ENCODE results near the gene CCT6A.
"Not testable (repeated sequence)": the region's sequence is repeated elsewhere in the genome, so short reads cannot be mapped to it uniquely, and the experiment has no call there.

The CCT6A gene

DNA sequence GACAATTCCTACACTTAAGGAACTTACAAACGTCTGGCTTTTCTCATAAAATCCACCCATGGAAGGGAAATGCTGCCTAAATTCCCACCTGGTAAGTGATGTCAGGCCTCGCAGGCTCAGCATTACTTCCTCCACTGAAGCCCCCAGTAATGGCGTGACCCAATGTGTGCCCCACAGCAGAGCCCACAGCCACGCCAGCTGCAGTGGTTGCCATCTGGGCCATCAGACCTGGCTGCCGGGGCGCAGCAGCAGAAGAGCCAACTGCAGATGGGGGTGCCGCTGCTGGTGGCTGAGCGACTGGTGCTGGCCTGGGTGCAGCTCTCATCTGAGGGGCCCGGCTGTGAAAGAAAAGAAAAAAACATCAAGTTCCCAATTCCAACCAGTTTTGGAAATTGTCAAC, 52.6 kb downstream of the CCT6A start:
- DNase-seq = not testable (repeated sequence)

DNA sequence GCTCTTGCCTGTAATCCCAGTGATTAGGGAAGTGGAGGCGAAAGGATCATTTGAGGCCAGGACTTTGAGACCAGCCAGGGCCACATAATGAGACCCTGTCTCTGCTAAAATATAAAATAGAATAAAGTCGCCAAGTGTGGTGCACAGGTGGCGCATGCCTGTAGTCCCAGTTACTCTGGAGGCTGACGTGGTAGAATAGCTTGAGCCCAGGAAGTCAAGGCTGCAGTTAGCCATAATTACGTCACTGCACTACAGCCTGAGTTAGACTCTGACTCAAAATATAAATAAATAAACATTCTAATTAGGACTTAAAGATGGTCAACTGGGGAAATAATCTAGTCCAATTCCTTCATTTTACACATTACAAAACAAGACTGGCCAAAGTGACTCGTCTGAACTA, 53.9 kb downstream of the CCT6A start:
- peak; percentile 76 for DNase-seq

DNA sequence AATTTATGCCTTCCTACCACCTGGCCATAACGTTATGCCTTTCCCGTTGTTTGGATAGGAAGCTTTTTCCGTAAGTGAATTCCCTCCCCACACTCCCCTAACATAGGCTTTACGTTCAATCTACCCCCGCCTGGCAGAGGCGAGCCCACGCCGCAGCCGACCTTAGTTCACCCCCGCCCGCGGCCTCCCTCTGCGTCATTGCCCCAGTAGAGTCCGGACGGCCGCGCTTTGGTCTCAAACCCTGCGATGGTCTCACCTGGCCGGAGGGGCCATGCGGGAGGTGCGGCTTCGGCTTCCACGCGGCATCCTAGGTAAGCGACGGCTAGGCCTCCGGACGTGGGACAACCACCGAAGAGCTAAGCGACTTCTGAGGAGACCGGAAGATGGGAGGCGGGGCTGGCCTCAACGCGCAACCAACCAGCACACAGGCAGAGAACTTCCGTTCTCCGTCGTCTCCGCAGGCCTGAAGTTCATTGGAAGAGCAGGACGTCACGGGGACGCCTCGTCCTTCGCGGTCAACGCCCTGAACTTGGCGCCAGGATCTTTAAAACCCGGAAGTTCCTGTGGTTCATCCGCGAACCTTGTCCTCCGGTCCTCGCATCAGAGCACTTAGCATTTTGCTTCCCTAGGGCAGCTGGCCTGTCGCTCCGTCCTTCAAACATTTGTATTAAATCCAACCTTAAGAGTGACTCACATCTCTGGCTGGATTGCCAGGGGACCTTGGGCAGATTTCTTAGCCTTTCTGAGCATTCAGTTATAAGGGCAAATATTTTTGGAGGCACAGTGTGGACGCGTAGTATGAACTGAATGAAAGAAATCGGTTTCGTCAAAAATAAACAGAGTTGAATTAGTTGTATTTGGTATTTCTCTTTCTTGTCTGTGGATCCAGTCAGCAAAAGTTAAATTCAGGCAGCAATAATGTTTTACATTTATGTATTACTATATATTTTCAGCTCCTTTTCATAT, 54.8 kb downstream of the CCT6A start, which contains the start of gene CHCHD2:
CHCHD2 (minus strand) TSS at position 369 of the 966 bp plus-strand sequence; CDS start at position 306, 63 bp downstream.
- peak; percentile 99 for DNase-seq

DNA sequence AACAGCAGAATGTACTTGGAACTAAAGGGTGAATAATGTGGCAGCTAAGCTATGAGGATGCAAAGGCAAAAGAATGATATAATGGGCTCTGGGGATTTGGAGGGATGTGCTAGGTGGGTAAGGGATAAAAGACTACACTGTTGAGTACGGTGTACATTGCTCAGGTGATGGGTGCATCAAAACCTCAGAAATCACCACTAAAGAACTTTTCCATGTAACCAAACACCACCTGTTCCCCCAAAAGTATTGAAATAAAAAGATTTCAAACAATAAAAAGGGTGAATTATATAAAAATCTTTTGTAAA, 56.3 kb downstream of the CCT6A start:
- no peak for DNase-seq

GRCh38 chr7:56110611-56111010, 59.0 kb downstream of the CCT6A start:
- DNase-seq = no peak

DNA sequence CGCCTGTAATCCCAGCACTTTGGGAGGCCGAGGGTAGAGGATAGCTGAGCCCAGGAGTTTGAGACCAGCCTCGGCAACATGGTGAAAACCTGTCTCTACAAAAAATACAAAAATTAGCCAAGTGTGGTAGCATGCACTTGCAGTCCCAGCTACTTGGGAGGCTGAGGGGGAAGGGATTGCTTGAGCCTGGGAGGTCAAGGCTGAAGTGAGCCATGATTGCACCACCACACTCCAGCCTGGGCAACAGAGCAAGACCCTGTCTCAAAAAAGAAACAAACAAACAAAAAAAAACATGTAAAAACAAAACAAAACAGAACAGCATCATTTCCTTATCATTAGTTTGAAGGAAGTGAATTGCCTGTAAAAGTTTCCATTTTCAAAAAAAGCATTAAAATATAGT, 60.7 kb downstream of the CCT6A start:
- DNase-seq = not testable (repeated sequence)
